AG09309 (cell line): ENCODE data around the gene BCL11A.

Experiments used
- DNase-seq: peaks from one replicate; pipeline ENCODE4 v3.0.0-alpha.2; 2010; ENCODE audit warnings: low read depth
- H3K4me3 ChIP-seq: 2 replicates; pipeline ENCODE4 v1.5.1; 2011; ENCODE audit warnings: mild to moderate bottlenecking, low read depth, low read length, moderate library complexity; ENCODE audit not compliant: control insufficient read depth
- TF ChIP-seq, protein P1 (sequence below): IDR thresholded peaks from 2 replicates; pipeline ENCODE4 v1.5.1; 2011; ENCODE audit warnings: mild to moderate bottlenecking, low read depth, low read length, inconsistent platforms; ENCODE audit not compliant: insufficient read depth, control insufficient read depth; ENCODE audit errors: missing control alignments

The BCL11A gene

DNA sequence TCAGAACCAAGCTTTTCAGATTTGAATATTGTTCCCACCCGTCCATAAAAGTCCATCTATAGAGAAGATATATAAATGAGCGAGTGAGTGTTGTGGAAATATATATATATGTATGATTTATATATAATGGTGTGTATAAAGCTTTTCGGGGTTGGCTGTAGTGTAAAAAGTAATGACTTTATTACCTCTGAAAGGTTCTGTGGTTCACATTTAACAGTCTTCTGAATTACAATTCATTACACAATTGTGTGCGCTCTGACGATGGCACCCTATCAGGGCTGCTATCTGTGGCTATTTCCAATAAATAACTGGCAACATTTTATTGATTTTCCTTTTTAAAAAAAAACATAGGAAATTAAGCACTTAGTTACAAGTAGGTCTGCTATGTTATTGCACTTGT lies 2.7 kb upstream of the BCL11A start:
- H3K4me3 ChIP-seq, result no peak overlapping the region
- TF ChIP-seq, protein P1, sequence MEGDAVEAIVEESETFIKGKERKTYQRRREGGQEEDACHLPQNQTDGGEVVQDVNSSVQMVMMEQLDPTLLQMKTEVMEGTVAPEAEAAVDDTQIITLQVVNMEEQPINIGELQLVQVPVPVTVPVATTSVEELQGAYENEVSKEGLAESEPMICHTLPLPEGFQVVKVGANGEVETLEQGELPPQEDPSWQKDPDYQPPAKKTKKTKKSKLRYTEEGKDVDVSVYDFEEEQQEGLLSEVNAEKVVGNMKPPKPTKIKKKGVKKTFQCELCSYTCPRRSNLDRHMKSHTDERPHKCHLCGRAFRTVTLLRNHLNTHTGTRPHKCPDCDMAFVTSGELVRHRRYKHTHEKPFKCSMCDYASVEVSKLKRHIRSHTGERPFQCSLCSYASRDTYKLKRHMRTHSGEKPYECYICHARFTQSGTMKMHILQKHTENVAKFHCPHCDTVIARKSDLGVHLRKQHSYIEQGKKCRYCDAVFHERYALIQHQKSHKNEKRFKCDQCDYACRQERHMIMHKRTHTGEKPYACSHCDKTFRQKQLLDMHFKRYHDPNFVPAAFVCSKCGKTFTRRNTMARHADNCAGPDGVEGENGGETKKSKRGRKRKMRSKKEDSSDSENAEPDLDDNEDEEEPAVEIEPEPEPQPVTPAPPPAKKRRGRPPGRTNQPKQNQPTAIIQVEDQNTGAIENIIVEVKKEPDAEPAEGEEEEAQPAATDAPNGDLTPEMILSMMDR, result no peak
- DNase-seq, result no peak

DNA sequence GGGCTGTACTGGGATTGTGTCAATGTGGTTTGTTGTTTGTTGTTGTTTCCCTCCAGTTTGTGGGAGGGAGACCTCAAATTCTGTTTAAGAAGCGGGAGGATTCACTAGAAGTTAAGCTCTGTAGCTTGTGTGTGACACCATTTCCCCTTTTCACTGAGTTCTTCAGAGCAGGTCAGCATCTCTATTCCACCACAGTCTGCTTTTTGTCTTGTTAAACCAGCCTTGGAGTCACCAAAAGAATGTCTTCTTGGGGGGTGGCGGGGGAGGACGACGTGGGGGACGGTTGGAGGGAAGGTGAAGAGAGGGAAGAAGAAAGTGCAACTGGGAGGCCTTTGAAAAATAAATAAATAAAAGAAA lies 2.3 kb upstream of the BCL11A start:
- H3K4me3 ChIP-seq, result peak overlapping the region; percentile 69
- no peak for DNase-seq
- TF ChIP-seq, protein P1, result no peak

- no peak for DNase-seq
- TF ChIP-seq, protein P1, result peak; percentile 28
- H3K4me3 ChIP-seq, result peak overlapping the region; percentile 69
Observed at GRCh38 chr2:60555066-60555782, 1.8 kb upstream of the BCL11A start.

GRCh38 chr2:60554646-60555065 lies 1.2 kb upstream of the BCL11A start:
- no peak for DNase-seq
- peak overlapping the region; percentile 69 for H3K4me3 ChIP-seq

GRCh38 chr2:60554074-60554645 lies 706 bp upstream of the BCL11A start:
- TF ChIP-seq, protein P1, result no peak
- H3K4me3 ChIP-seq, result peak overlapping the region; percentile 69
- DNase-seq, result no peak

More at GRCh38 chr2:60554646-60555065, 1.2 kb upstream of the BCL11A start:
- TF ChIP-seq, protein P1, result no peak

DNA sequence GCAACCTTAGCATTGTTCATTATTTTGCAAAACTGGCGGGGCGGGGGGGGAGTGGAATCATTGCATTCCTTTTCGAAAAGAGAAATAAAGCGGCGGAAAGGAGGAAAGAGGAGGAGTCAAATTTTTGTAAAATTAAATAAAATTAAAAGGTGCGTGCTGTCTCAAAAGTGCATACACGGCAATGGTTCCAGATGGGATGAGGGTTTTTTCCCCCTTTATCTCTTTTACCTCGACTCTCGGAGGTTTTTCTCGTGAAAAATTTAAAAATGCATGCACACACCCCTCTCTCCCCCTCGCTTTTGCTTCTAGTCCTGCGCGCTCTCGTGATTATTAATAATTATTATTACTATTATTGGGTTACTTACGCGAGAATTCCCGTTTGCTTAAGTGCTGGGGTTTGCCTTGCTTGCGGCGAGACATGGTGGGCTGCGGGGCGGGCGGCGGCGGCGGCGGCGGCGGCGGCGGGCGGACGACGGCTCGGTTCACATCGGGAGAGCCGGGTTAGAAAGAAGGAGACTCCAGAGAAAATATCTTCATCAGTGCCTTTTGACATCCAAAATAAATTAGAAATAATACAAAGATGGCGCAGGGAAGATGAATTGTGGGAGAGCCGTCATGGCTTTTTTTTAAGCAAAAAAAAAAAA lies 481 bp downstream of the BCL11A start:
- no peak for DNase-seq
- TF ChIP-seq, protein P1, result no peak
- peak overlapping the region; percentile 69 for H3K4me3 ChIP-seq
